Urinary bladder (tissue), 4 donors: Measurements from ENCODE around the gene PRR12. TPM values are rescaled to one million over a fixed set of nuclear protein-coding genes. Genes with fewer than 3 reads are reported as not detected.

Experiments used
- DNase-seq: peaks from one replicate; pipeline ENCODE4 v3.0.0-alpha.2; 2015; ENCODE audit errors: extremely low spot score
- H3K27ac ChIP-seq: one replicate; pipeline ENCODE4 v1.5.1; 2013; ENCODE audit warnings: low read depth, mild to moderate bottlenecking, moderate library complexity
- H3K36me3 ChIP-seq: one replicate; pipeline ENCODE4 v1.6.1; 2013; ENCODE audit warnings: mild to moderate bottlenecking, moderate library complexity; ENCODE audit not compliant: insufficient read depth
- H3K4me1 ChIP-seq: one replicate; pipeline ENCODE4 v1.6.1; 2013; ENCODE audit warnings: mild to moderate bottlenecking, moderate library complexity; ENCODE audit not compliant: insufficient read depth
- H3K4me3 ChIP-seq: one replicate; pipeline ENCODE4 v1.5.1; 2013; ENCODE audit warnings: low read depth, low read length
- WGBS: extraction: QIAGEN DNeasy Blood & Tissue Kit; methylation state at CpG from one replicate; pipeline ENCODE4 v1.1.7; 2013; 5-methylcytosine and 5-hydroxymethylcytosine counted together
- polyA plus RNA-seq: library from polyadenylated mRNA; stranded (reverse); fragments of 200-250 nt; gene quantifications from one replicate; pipeline ENCODE4 v1.2.3, GENCODE V29; 2013
- total RNA-seq: library from RNA; depleted of rRNA; stranded (reverse); fragments of >200 nt; gene quantifications from one replicate; pipeline ENCODE4 v1.2.3, GENCODE V29; 2014
- donor health status: healthy with polysubstance abuse.
- donor health status: healthy.

The PRR12 gene
- total RNA-seq (4.2 TPM), polyA plus RNA-seq (20.3 TPM)

GRCh38 chr19:49590971-49591730 is at the start of gene PRR12:
PRR12 (plus strand) TSS chr19:49591182; CDS start chr19:49591655, 473 bp downstream.
- peaks cover 2% of the 10 kb centered on the region for H3K36me3 ChIP-seq
- no peaks in the 10 kb centered on the region for H3K4me1 ChIP-seq
- no peak for DNase-seq
- peak within 1 kb of the TSS; percentile 94 for H3K4me3 ChIP-seq
- 1% methylated on average over 59 of the region's 66 CpGs for WGBS
- H3K27ac ChIP-seq: peak within 1 kb of the TSS; percentile 77

- H3K4me1 ChIP-seq: no peaks in the 10 kb centered on the region
- H3K36me3 ChIP-seq: no peaks in the 10 kb centered on the region
- H3K27ac ChIP-seq: no peak overlapping the region
- WGBS: 92% methylated on average over 6 of the region's 6 CpGs
- no peak overlapping the region for H3K4me3 ChIP-seq
- no peak for DNase-seq
These were observed 49.1 kb upstream of the PRR12 start for GRCh38 chr19:49541914-49542313.

GRCh38 chr19:49542446-49542845 is 48.5 kb upstream of the PRR12 start:
- no peak for DNase-seq
- no peak overlapping the region for H3K27ac ChIP-seq
- no peaks in the 10 kb centered on the region for H3K4me1 ChIP-seq
- no peaks in the 10 kb centered on the region for H3K36me3 ChIP-seq
- no peak overlapping the region for H3K4me3 ChIP-seq
- 83% methylated on average over 16 of the region's 16 CpGs for WGBS

GRCh38 chr19:49543032-49543431 is 48.0 kb upstream of the PRR12 start:
- Histone ChIP-seq H3K36me3 (no peaks in the 10 kb centered on the region), H3K4me1 (no peaks in the 10 kb centered on the region), H3K4me3 (no peak overlapping the region), H3K27ac (no peak overlapping the region)
- no peak for DNase-seq
- WGBS: 84% methylated on average over 14 of the region's 14 CpGs

GRCh38 chr19:49544154-49544553 is 46.8 kb upstream of the PRR12 start:
- H3K27ac ChIP-seq: no peak overlapping the region
- WGBS: 75% methylated on average over 5 of the region's 5 CpGs
- DNase-seq: no peak
- H3K4me1 ChIP-seq: no peaks in the 10 kb centered on the region
- H3K36me3 ChIP-seq: no peaks in the 10 kb centered on the region
- H3K4me3 ChIP-seq: no peak overlapping the region

GRCh38 chr19:49546825-49547565 is 44.0 kb upstream of the PRR12 start:
- peak; percentile 89 for DNase-seq
- 12% methylated on average over 9 of the region's 9 CpGs for WGBS
- Histone ChIP-seq H3K4me3 (no peak overlapping the region), H3K27ac (no peak overlapping the region), H3K4me1 (no peaks in the 10 kb centered on the region), H3K36me3 (no peaks in the 10 kb centered on the region)

- Histone ChIP-seq H3K27ac (no peak overlapping the region), H3K4me1 (no peaks in the 10 kb centered on the region), H3K4me3 (no peak overlapping the region), H3K36me3 (no peaks in the 10 kb centered on the region)
- DNase-seq: no peak
- 67% methylated on average over 13 of the region's 13 CpGs for WGBS
These were observed 41.9 kb upstream of the PRR12 start for GRCh38 chr19:49549045-49549444.

- Histone ChIP-seq H3K4me3 (no peak overlapping the region), H3K36me3 (no peaks in the 10 kb centered on the region), H3K27ac (no peak overlapping the region), H3K4me1 (no peaks in the 10 kb centered on the region)
- 90% methylated on average over 7 of the region's 7 CpGs for WGBS
- no peak for DNase-seq
These were observed 39.5 kb upstream of the PRR12 start for GRCh38 chr19:49551531-49551930.

GRCh38 chr19:49552749-49553148 is 38.2 kb upstream of the PRR12 start:
- WGBS: 87% methylated on average over 11 of the region's 11 CpGs
- H3K4me1 ChIP-seq: no peaks in the 10 kb centered on the region
- no peak overlapping the region for H3K4me3 ChIP-seq
- DNase-seq: no peak
- no peak overlapping the region for H3K27ac ChIP-seq
- no peaks in the 10 kb centered on the region for H3K36me3 ChIP-seq

GRCh38 chr19:49553451-49554271 is 37.3 kb upstream of the PRR12 start:
- H3K36me3 ChIP-seq: no peaks in the 10 kb centered on the region
- WGBS: 69% methylated on average over 10 of the region's 10 CpGs
- H3K4me3 ChIP-seq: no peak overlapping the region
- no peaks in the 10 kb centered on the region for H3K4me1 ChIP-seq
- no peak for DNase-seq
- H3K27ac ChIP-seq: peak overlapping the region; percentile 15

- no peaks in the 10 kb centered on the region for H3K36me3 ChIP-seq
- H3K4me1 ChIP-seq: no peaks in the 10 kb centered on the region
- WGBS: 73% methylated on average over 17 of the region's 17 CpGs
- H3K27ac ChIP-seq: no peak overlapping the region
- H3K4me3 ChIP-seq: no peak overlapping the region
- no peak for DNase-seq
These were observed 36.2 kb upstream of the PRR12 start for GRCh38 chr19:49554701-49555181.

GRCh38 chr19:49555600-49556411 is 35.2 kb upstream of the PRR12 start:
- H3K4me1 ChIP-seq: no peaks in the 10 kb centered on the region
- H3K36me3 ChIP-seq: no peaks in the 10 kb centered on the region
- 80% methylated on average over 50 of the region's 53 CpGs for whole genome bisulfite sequencing
- H3K27ac ChIP-seq: peak overlapping the region; percentile 44
- no peak for DNase-seq
- H3K4me3 ChIP-seq: no peak overlapping the region
